ENCODE measurements around the gene ADAMTS14.

DNA sequence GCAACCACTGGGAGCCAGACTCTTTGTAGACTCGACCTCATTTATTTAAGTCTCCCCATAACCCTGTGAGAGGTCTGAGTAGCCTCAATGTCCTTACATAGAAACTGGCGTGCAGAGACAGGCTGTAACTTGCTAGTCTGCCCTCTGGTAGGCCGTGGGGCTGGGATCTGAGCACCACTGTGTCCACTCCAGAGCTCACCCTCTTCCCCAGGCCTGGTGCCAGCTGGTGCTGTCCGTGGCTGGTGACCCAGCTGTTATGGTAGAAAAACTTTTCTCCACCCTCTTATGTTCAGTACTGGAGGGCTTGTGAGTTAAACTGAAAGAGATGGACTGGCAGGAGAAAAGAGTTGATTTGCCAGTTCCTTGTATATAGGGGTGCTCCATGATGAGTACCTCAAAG, 41.9 kb downstream of the ADAMTS14 start:
- no peak for TF ChIP-seq EZH2 (IDR thresholded peaks at IDR 0.05)
- no peak for TF ChIP-seq POLR2AphosphoS5 (IDR thresholded peaks at IDR 0.05; ENCODE audit: borderline replicate concordance, low read depth, low read length)
- TF ChIP-seq FOXP2 (optimal IDR thresholded peaks at IDR 0.05; ENCODE audit: control extremely low read depth, extremely low read length, insufficient read depth) = no peak
